GM21423 (cell line): ENCODE results near the gene PCDHA11.
"Not testable (repeated sequence)": the region's sequence is repeated elsewhere in the genome, so short reads cannot be mapped to it uniquely, and the experiment has no call there.

Source experiments
- ATAC-seq: cut with Tn5 transposase; IDR thresholded peaks from one replicate; pipeline ENCODE4 v1.9.1; 2021; ENCODE audit warnings: mild to moderate bottlenecking, moderate library complexity; ENCODE audit not compliant: unreplicated experiment

The PCDHA11 gene

GRCh38 chr5:140849831-140850634 lies 18.7 kb upstream of the PCDHA11 start:
- not testable (repeated sequence) for ATAC-seq

- ATAC-seq: no peak
These were observed 12.7 kb upstream of the PCDHA11 start, which contains the start of gene PCDHA10 for GRCh38 chr5:140855772-140856674. Gene PCDHA10 (plus strand): TSS chr5:140855897. CDS start chr5:140856049, 152 bp downstream.

GRCh38 chr5:140857177-140857986 lies 11.4 kb upstream of the PCDHA11 start:
- ATAC-seq: no peak

- ATAC-seq: no peak
These were observed 10.8 kb upstream of the PCDHA11 start for GRCh38 chr5:140857987-140858240.

GRCh38 chr5:140862441-140863295 lies 6.1 kb upstream of the PCDHA11 start:
- ATAC-seq: no peak

- no peak for ATAC-seq
These were observed 764 bp downstream of the PCDHA11 start for GRCh38 chr5:140869555-140869886.

GRCh38 chr5:140870221-140871201 lies 1.8 kb downstream of the PCDHA11 start:
- no peak for ATAC-seq

- no peak for ATAC-seq
These were observed 6.6 kb downstream of the PCDHA11 start, which contains the start of gene PCDHA12 for GRCh38 chr5:140875085-140876065. Gene PCDHA12 (plus strand): TSS chr5:140875308. CDS start chr5:140875473, 165 bp downstream.

- ATAC-seq: not testable (repeated sequence)
These were observed 7.9 kb downstream of the PCDHA11 start for GRCh38 chr5:140876541-140877261.

- no peak for ATAC-seq
These were observed 8.5 kb downstream of the PCDHA11 start for GRCh38 chr5:140877262-140877581.

GRCh38 chr5:140881889-140882590 lies 13.3 kb downstream of the PCDHA11 start, which contains the start of gene PCDHA13:
Gene PCDHA13 (plus strand): TSS chr5:140882124. CDS start chr5:140882269, 145 bp downstream.
- no peak for ATAC-seq

- ATAC-seq: no peak
These were observed 13.8 kb downstream of the PCDHA11 start for GRCh38 chr5:140882591-140882899.

- ATAC-seq: no peak
These were observed 14.6 kb downstream of the PCDHA11 start for GRCh38 chr5:140883373-140883772.

- ATAC-seq: no peak
These were observed 15.4 kb downstream of the PCDHA11 start for GRCh38 chr5:140883927-140884697.

GRCh38 chr5:140916325-140916724 lies 47.6 kb downstream of the PCDHA11 start:
- no peak for ATAC-seq
